22Rv1 (cell line): Measurements from ENCODE around the gene P2RX3.

ENCODE experiments used
- H3K27ac ChIP-seq: fragments of 450-650 bp; 2 replicates; pipeline ENCODE4 v1.5.1; 2017
- ZFX ChIP-seq: fragments of 450-650 bp; IDR thresholded peaks from 2 replicates; pipeline ENCODE4 v1.6.1; 2017; ENCODE audit warnings: antibody characterized with exemption, borderline replicate concordance
- TF ChIP-seq, protein P1 (sequence below): fragments of 450-650 bp; IDR thresholded peaks from 2 replicates; pipeline ENCODE4 v1.5.1; 2017; ENCODE audit warnings: mild to moderate bottlenecking

Gene P2RX3

DNA sequence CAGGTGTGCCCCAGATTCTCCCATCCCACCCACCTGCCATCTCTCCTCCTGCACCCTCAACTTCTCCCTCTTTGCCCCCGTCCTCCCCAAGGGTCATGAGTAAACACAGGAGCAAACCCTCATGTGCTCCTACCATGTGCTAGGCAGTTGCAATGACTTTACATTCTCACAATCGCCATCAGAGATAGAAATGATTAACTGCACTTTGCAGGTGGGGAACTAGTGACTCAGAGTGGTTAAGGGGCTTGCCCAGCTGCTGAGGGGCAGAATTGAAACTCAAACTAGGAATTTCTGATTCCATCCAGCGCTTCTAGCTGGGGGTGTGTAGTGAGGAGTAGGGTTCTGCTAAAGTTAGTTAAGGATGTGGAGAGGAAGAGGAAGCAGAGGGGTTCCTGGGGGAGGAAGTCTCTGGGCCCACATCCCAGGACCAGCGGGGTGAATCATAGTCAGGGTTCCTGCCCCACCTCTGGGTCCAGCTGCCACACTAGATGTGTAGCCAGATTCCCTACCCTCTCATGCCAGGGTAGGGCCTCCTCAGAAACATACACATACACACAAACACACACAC is 68.3 kb downstream of the P2RX3 start:
- TF ChIP-seq, protein P1, sequence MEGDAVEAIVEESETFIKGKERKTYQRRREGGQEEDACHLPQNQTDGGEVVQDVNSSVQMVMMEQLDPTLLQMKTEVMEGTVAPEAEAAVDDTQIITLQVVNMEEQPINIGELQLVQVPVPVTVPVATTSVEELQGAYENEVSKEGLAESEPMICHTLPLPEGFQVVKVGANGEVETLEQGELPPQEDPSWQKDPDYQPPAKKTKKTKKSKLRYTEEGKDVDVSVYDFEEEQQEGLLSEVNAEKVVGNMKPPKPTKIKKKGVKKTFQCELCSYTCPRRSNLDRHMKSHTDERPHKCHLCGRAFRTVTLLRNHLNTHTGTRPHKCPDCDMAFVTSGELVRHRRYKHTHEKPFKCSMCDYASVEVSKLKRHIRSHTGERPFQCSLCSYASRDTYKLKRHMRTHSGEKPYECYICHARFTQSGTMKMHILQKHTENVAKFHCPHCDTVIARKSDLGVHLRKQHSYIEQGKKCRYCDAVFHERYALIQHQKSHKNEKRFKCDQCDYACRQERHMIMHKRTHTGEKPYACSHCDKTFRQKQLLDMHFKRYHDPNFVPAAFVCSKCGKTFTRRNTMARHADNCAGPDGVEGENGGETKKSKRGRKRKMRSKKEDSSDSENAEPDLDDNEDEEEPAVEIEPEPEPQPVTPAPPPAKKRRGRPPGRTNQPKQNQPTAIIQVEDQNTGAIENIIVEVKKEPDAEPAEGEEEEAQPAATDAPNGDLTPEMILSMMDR = no peak
- TF ChIP-seq ZFX = no peak
- no peak overlapping the region for H3K27ac ChIP-seq

DNA sequence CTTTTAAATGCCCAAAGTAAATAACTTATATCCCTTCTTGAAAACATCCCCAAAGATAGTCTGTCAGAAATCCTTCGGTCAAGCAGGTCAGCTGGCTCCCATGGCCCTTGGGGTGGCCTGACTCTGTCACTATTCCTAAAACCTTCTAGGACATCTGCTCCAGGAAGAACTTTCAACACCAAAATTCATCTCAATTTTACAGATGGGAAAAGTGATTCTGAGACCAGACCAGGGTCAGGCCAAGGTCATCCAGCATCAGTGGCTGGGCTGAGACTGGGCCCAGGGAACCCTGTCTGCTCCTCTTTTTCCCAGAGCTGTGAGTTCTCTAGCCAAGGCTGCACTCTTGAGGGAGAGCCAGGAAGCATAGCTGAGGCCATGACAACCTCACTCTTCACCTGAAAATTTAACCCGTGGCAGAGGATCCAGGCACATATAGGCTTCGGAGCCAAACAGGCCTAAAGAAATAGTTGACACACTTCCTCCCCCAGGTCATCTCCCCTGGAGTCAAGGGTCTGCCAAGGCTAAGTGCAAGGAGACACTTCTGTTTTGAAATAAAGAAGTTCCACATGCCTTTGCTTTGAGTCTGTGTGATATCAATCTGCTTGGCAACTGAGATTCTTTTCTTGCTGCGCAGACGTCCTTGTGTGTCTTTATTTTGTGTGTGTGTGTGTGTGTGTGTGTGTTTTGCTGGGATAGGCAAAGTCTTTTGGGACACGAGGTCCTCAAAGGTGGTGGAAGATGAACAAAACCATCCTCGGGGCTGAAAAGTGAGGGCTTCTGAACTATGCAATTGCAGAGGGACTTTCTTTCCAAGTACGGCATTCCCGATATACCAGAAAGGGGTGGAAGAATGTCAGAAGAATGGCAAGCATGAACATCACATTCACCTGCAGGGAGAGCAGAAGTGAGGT is 69.1 kb downstream of the P2RX3 start:
- no peak overlapping the region for H3K27ac ChIP-seq
- TF ChIP-seq ZFX = no peak
- TF ChIP-seq, protein P1 = no peak

DNA sequence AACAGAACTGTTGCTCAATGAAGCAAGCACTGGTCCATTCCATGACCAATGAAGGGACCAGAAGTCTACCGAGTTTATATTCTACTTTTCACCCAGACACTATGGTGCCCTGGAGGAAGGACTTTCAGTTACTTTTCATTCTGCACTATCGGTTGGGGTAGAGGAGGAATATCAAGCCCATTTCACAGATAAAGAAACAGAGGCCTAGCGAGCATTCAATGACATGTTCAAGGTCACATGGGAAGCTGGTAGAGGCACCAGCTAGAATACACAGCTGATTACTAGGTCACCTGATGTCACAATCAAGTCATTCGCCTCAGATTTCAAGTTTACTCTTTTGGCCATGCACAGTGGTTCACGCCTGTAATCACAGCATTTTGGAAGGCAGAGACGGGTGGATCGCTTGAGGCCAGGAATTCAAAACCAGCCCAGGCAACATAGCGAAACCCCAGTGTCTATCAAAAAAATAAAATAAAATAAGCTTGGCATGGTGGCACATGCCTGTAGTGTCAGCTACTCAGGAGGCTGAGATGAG is 69.9 kb downstream of the P2RX3 start:
- H3K27ac ChIP-seq = no peak overlapping the region
- no peak for TF ChIP-seq ZFX
- TF ChIP-seq, protein P1 = no peak

DNA sequence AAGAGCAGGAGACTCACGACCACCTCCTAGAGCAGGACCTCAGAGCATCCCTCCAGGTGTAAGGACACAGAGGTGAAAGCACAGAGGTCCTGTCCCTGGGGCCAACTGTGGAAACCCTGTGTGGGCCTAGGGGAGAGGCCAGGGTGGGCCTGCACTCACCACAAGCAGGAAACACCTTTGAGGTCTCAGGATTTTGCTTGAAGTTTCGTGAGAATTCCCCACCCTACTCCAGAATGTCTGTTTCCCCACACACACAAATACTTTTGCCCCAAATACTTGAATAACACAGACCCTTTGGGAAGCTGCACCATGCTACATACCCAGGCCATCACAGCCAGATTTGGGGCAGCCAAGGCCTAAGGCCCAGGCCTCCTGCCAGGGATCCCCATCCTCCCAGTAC is 70.6 kb downstream of the P2RX3 start:
- H3K27ac ChIP-seq = no peak overlapping the region
- no peak for TF ChIP-seq ZFX
- TF ChIP-seq, protein P1 = no peak

DNA sequence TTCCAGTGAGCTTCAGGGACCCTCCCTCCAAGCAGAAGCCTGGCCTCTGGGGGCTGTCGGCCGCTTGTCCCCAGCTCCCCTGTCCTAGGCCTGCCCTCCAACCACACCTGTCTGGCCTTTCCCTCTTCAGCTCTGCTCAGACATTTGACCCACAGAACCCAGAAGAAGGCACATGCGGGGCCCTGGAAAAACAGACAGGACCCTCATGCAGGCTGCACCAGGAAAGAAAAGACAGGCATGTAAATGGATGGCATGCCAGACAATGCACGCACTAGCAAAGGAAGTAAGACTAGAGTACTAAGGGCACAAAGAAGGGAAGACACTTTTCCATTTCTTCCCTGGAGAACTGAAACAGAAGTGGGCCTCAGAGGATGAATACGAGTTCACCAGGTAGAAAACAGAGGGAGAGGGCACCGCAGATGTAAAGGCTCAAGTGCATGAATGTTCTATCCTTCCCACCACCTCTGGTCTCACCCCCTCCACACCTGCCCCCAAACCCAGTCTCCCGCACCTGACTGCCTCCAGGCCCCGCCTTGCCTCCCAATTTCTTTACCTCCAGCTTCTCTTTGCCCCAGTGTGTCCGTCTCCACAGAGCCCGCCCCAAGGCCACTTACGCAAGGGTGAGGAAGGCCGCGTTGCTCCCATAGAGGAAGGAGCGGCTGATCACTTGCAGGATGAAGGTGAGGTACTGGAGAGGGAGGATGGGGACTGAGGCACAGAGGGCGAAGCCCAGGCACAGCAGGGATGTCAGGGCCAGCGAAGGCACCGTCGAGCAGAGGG is 71.4 kb downstream of the P2RX3 start:
- no peak for TF ChIP-seq ZFX
- TF ChIP-seq, protein P1 = no peak
- no peak overlapping the region for H3K27ac ChIP-seq

DNA sequence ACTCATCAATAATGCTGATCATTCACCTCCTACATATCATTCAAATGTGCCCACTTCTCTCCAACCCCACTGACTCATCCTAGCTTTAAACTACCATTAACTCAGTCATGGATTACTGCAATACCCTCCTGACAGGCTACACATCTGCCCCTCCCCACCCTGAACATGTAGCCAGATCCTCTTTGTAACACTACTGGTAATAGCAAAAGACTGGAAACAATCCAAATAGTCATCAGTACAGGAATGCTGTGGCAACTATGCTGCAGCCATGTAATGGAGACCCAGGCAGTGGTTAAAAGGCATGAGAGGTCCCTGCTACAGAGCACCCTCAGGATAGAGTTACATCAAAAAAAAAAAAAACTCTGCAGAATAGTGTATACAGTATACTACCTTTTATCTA is 72.1 kb downstream of the P2RX3 start:
- no peak overlapping the region for H3K27ac ChIP-seq
- TF ChIP-seq ZFX = no peak
- TF ChIP-seq, protein P1 = no peak
